RWPE2 (cell line): ENCODE data around the gene ONECUT1.
"Not testable (repeated sequence)": the region's sequence is repeated elsewhere in the genome, so short reads cannot be mapped to it uniquely, and the experiment has no call there.

Experiments used
- ATAC-seq: fragments of 200-7000 bp; cut with Tn5 transposase; 3 replicates; pipeline ENCODE4 v1.9.1; 2021; ENCODE audit warnings: low read depth
- DNase-seq: peaks from one replicate; pipeline ENCODE4 v3.0.0-alpha.2; 2020; ENCODE audit warnings: low spot score
- H3K27ac ChIP-seq: fragments of 450-650 bp; 2 replicates; pipeline ENCODE4 v1.5.1; 2017; ENCODE audit warnings: mild to moderate bottlenecking; ENCODE audit not compliant: poor library complexity, severe bottlenecking
- H3K27me3 ChIP-seq: fragments of 250-450 bp; sonication (Bioruptor Pico); 2 replicates; pipeline ENCODE4 v1.5.1; 2021; ENCODE audit warnings: mild to moderate bottlenecking, moderate library complexity; ENCODE audit not compliant: insufficient read depth, poor library complexity, severe bottlenecking
- H3K36me3 ChIP-seq: fragments of 250-450 bp; sonication (Bioruptor Pico); 2 replicates; pipeline ENCODE4 v1.5.1; 2020; ENCODE audit warnings: low read depth, mild to moderate bottlenecking, moderate library complexity
- H3K4me1 ChIP-seq: fragments of 250-450 bp; sonication (Bioruptor Pico); 2 replicates; pipeline ENCODE4 v1.5.1; 2021; ENCODE audit warnings: mild to moderate bottlenecking, moderate library complexity; ENCODE audit not compliant: insufficient read depth, poor library complexity, severe bottlenecking
- H3K4me3 ChIP-seq: fragments of 250-450 bp; sonication (Bioruptor Pico); 2 replicates; pipeline ENCODE4 v1.5.1; 2021; ENCODE audit warnings: mild to moderate bottlenecking, moderate library complexity; ENCODE audit not compliant: severe bottlenecking
- H3K9me3 ChIP-seq: fragments of 250-450 bp; sonication (Bioruptor Pico); 2 replicates; pipeline ENCODE4 v1.5.1; 2021; ENCODE audit warnings: mild to moderate bottlenecking, moderate library complexity; ENCODE audit not compliant: severe bottlenecking
- CTCF ChIP-seq: fragments of 450-650 bp; IDR thresholded peaks from one replicate; pipeline ENCODE4 v1.5.1; 2017; ENCODE audit warnings: mild to moderate bottlenecking, moderate library complexity; ENCODE audit not compliant: poor library complexity, severe bottlenecking

ONECUT1 gene

GRCh38 chr15:52790169-52790708 is at the start of gene ONECUT1:
ONECUT1 (minus strand) TSS chr15:52790336; CDS start chr15:52789884, 452 bp downstream.
- Histone ChIP-seq H3K4me1 (no peaks in the 10 kb centered on the region), H3K36me3 (no peaks in the 10 kb centered on the region), H3K27me3 (peaks cover 97% of the 10 kb centered on the region), H3K27ac (no peak within 1 kb of the TSS), H3K4me3 (peak within 1 kb of the TSS; percentile 30), H3K9me3 (no peaks in the 10 kb centered on the region)
- DNase-seq (no peak), ATAC-seq (peak; percentile 45)
- no peak for TF ChIP-seq CTCF

GRCh38 chr15:52834379-52834778 is 44.2 kb upstream of the ONECUT1 start:
- TF ChIP-seq CTCF, result no peak
- H3K27ac ChIP-seq, result no peak overlapping the region
- no peaks in the 10 kb centered on the region for H3K9me3 ChIP-seq
- H3K4me3 ChIP-seq, result no peak overlapping the region
- peaks cover 12% of the 10 kb centered on the region for H3K27me3 ChIP-seq
- ATAC-seq (no peak), DNase-seq (no peak)
- no peaks in the 10 kb centered on the region for H3K36me3 ChIP-seq
- no peaks in the 10 kb centered on the region for H3K4me1 ChIP-seq

- peaks cover 35% of the 10 kb centered on the region for H3K27me3 ChIP-seq
- not testable (repeated sequence) for ATAC-seq, H3K9me3 ChIP-seq, DNase-seq, H3K4me3 ChIP-seq, H3K4me1 ChIP-seq, H3K27ac ChIP-seq, H3K36me3 ChIP-seq
Measured at GRCh38 chr15:52824169-52824942, 34.2 kb upstream of the ONECUT1 start.

- no peak for TF ChIP-seq CTCF
- peaks cover 54% of the 10 kb centered on the region for H3K27me3 ChIP-seq
- no peaks in the 10 kb centered on the region for H3K9me3 ChIP-seq
- no peak overlapping the region for H3K4me3 ChIP-seq
- H3K27ac ChIP-seq, result no peak overlapping the region
- H3K36me3 ChIP-seq, result no peaks in the 10 kb centered on the region
- H3K4me1 ChIP-seq, result no peaks in the 10 kb centered on the region
- ATAC-seq, result no peak; the same call in 2 of the 3 replicates
- no peak for DNase-seq
Measured at GRCh38 chr15:52822475-52822874, 32.3 kb upstream of the ONECUT1 start.

- Histone ChIP-seq H3K9me3 (no peaks in the 10 kb centered on the region), H3K4me3 (no peak overlapping the region), H3K27me3 (peaks cover 68% of the 10 kb centered on the region), H3K4me1 (no peaks in the 10 kb centered on the region), H3K36me3 (no peaks in the 10 kb centered on the region), H3K27ac (no peak overlapping the region)
- DNase-seq (no peak), ATAC-seq (no peak)
- TF ChIP-seq CTCF, result no peak
Measured at GRCh38 chr15:52819253-52819652, 29.1 kb upstream of the ONECUT1 start.

- DNase-seq, H3K9me3 ChIP-seq, H3K4me1 ChIP-seq, H3K4me3 ChIP-seq, H3K27ac ChIP-seq, H3K36me3 ChIP-seq, ATAC-seq: not testable (repeated sequence)
- H3K27me3 ChIP-seq, result peaks cover 61% of the 10 kb centered on the region
Measured at GRCh38 chr15:52815899-52816298, 25.8 kb upstream of the ONECUT1 start.
